Motor neuron (in vitro differentiated cells): ENCODE data around the gene LCNL1. TPM values are rescaled to one million over a fixed set of nuclear protein-coding genes. Genes with fewer than 3 reads are reported as not detected.

Experiments used
- ATAC-seq, 8 experiments: fragments of 200-7000 bp; cut with Tn5 transposase; replicated peaks in 6 of 8; 2 replicates each; pipeline ENCODE4 v1.8.0; 2021; ENCODE audit warnings: mild to moderate bottlenecking in 8 of 8, moderate library complexity in 8 of 8
- H3K27ac ChIP-seq, 2 donors: fragments of 250-450 bp; sonication (Bioruptor Pico); 2 replicates each; pipeline ENCODE4 v1.9.0; 2021; ENCODE audit warnings: antibody characterized with exemption in 2 of 2, mild to moderate bottlenecking in 2 of 2, moderate library complexity in 1 of 2
- H3K4me1 ChIP-seq, 2 donors: fragments of 250-450 bp; sonication (Bioruptor Pico); replicated peaks in 1 of 2; 2 replicates each; pipeline ENCODE4 v1.6.1; 2021; ENCODE audit warnings: antibody characterized with exemption in 2 of 2, mild to moderate bottlenecking in 2 of 2, moderate library complexity in 1 of 2
- H3K4me3 ChIP-seq, 5 donors: fragments of 250-450 bp; sonication (Bioruptor Pico); 2 replicates each; pipeline ENCODE4 v1.9.0; 2021; ENCODE audit warnings: antibody characterized with exemption in 5 of 5, mild to moderate bottlenecking in 5 of 5, moderate library complexity in 4 of 5
- WGBS, 10 experiments: fragments of 450-650 bp; shearing (Covaris generic); methylation state at CpG; one replicate each; pipeline ENCODE4 v1.0.0; 2022; 5-methylcytosine and 5-hydroxymethylcytosine counted together
- in situ Hi-C, 9 experiments: fragments of 400-800 bp; cut with MboI; loops; one replicate each; pipeline ENCODE4 v1.15.0; 2021; ENCODE audit warnings: low sequenced_read_pairs in 9 of 9, low pct_unique_long_range_greater_than_20kb in 2 of 9; ENCODE audit not compliant: unreplicated experiment in 9 of 9
- total RNA-seq, 8 experiments: library from RNA; unstranded; fragments of 300-600 nt; gene quantifications; 2 replicates each; pipeline versions ENCODE4 v1.2.3 to v1.2.4, GENCODE V29; 2022

LCNL1 gene
- total RNA-seq, 8 experiments from 2014 or later: 0.11 to 1.3 (median 0.73) TPM

- H3K4me1 ChIP-seq: peaks cover 4 to 12% of the 10 kb centered on the region in 2 donors
- no peak overlapping the region for H3K4me3 ChIP-seq
- in situ Hi-C loops: no loop called here
- H3K27ac ChIP-seq: no peak overlapping the region
- 82 to 100% (median 87%) methylated on average over 1 to 4 of the region's 4 CpGs; no CpG with 5 or more reads in 4 of the 10 experiments for WGBS, 10 experiments
- no peak for ATAC-seq
Observed at GRCh38 chr9:136988872-136989271, 6.1 kb downstream of the LCNL1 start.

GRCh38 chr9:136990242-136990911 is 7.6 kb downstream of the LCNL1 start:
- in situ Hi-C loops: no loop called here
- Histone ChIP-seq H3K4me1 (peaks cover 4 to 8% of the 10 kb centered on the region in 2 donors), H3K27ac (no peak overlapping the region), H3K4me3 (no peak overlapping the region)
- 34 to 100% (median 70%) methylated on average over 1 to 4 of the region's 10 CpGs; no CpG with 5 or more reads in 3 of the 10 experiments for WGBS, 10 experiments
- ATAC-seq: no peak

- peak within 1 kb of the TSS; percentile 19 to 61 for H3K27ac ChIP-seq
- peaks cover 5 to 12% of the 10 kb centered on the region in 2 donors for H3K4me1 ChIP-seq
- H3K4me3 ChIP-seq: peak within 1 kb of the TSS; percentile 57 to 87 (median 78)
- peak; percentile 76 to 94 (median 90) for ATAC-seq
- in situ Hi-C loops: no loop called here
- 0% methylated on average over 3 to 10 of the region's 92 CpGs; no CpG with 5 or more reads in 8 of the 10 experiments for WGBS, 10 experiments
Observed at GRCh38 chr9:136991993-136992818, 9.4 kb downstream of the LCNL1 start, which contains the start of gene PAXX. Gene PAXX (plus strand): TSS chr9:136992422. CDS start chr9:136992444, 22 bp downstream.

- in situ Hi-C loops: no loop called here
- H3K4me1 ChIP-seq: peaks cover 5 to 12% of the 10 kb centered on the region in 2 donors
- ATAC-seq: no peak
- H3K27ac ChIP-seq: peak overlapping the region in 1 of 2 donors; percentile 61
- WGBS, 10 experiments: 0 to 8% (median 0%) methylated on average over 1 to 5 of the region's 18 CpGs; no CpG with 5 or more reads in 7 of the 10 experiments
- peak overlapping the region; percentile 57 to 87 (median 78) for H3K4me3 ChIP-seq
Observed at GRCh38 chr9:136992819-136993369, 10.1 kb downstream of the LCNL1 start.

- Histone ChIP-seq H3K27ac (no peak overlapping the region), H3K4me1 (peaks cover 5 to 12% of the 10 kb centered on the region in 2 donors), H3K4me3 (no peak overlapping the region)
- in situ Hi-C loops: no loop called here
- ATAC-seq: no peak
- WGBS, 10 experiments: no CpG with 5 or more reads among the region's 54 CpGs
Observed at GRCh38 chr9:136994180-136994887, 11.5 kb downstream of the LCNL1 start.

- no CpG with 5 or more reads among the region's 40 CpGs for WGBS, 10 experiments
- Histone ChIP-seq H3K4me3 (no peak overlapping the region), H3K27ac (no peak overlapping the region), H3K4me1 (peaks cover 5 to 12% of the 10 kb centered on the region in 2 donors)
- in situ Hi-C loops: no loop called here
- ATAC-seq: no peak
Observed at GRCh38 chr9:136994888-136995230, 12.1 kb downstream of the LCNL1 start.

GRCh38 chr9:136995362-136995761 is 12.6 kb downstream of the LCNL1 start:
- Histone ChIP-seq H3K27ac (no peak overlapping the region), H3K4me3 (no peak overlapping the region), H3K4me1 (peaks cover 5 to 12% of the 10 kb centered on the region in 2 donors)
- in situ Hi-C loops: no loop called here
- no peak for ATAC-seq
- no CpG with 5 or more reads among the region's 30 CpGs for WGBS, 10 experiments

GRCh38 chr9:136995772-136996311 is 13.0 kb downstream of the LCNL1 start:
- Histone ChIP-seq H3K4me3 (no peak overlapping the region), H3K4me1 (peaks cover 5 to 12% of the 10 kb centered on the region in 2 donors), H3K27ac (no peak overlapping the region)
- no CpG with 5 or more reads among the region's 12 CpGs for WGBS, 10 experiments
- ATAC-seq: peak in 2 of 8 experiments; percentile 3 to 5
- in situ Hi-C loops: no loop called here

- 100% methylated on average over 1 of the region's 35 CpGs; no CpG with 5 or more reads in 9 of the 10 experiments for WGBS, 10 experiments
- peak in 3 of 8 experiments; percentile 7 to 20 (median 12) for ATAC-seq
- in situ Hi-C loops: no loop called here
- Histone ChIP-seq H3K27ac (no peak within 1 kb of the TSS), H3K4me3 (no peak within 1 kb of the TSS), H3K4me1 (peaks cover 5 to 12% of the 10 kb centered on the region in 2 donors)
Observed at GRCh38 chr9:136996361-136997292, 13.8 kb downstream of the LCNL1 start, which contains the start of gene CLIC3. Gene CLIC3 (minus strand): TSS chr9:136996568. CDS start chr9:136996543, 25 bp downstream.

- ATAC-seq: no peak
- peaks cover 5 to 12% of the 10 kb centered on the region in 2 donors for H3K4me1 ChIP-seq
- in situ Hi-C loops: no loop called here
- H3K27ac ChIP-seq: no peak overlapping the region
- no peak overlapping the region for H3K4me3 ChIP-seq
- 70 to 95% (median 80%) methylated on average over 1 to 5 of the region's 10 CpGs; no CpG with 5 or more reads in 5 of the 10 experiments for WGBS, 10 experiments
Observed at GRCh38 chr9:136997371-136997770, 14.6 kb downstream of the LCNL1 start.

- 59 to 100% (median 89%) methylated on average over 1 to 5 of the region's 18 CpGs; no CpG with 5 or more reads in 5 of the 10 experiments for WGBS, 10 experiments
- in situ Hi-C loops: no loop called here
- Histone ChIP-seq H3K27ac (no peak overlapping the region), H3K4me3 (no peak overlapping the region), H3K4me1 (peaks cover 5 to 12% of the 10 kb centered on the region in 2 donors)
- no peak for ATAC-seq
Observed at GRCh38 chr9:136997830-136998234, 15.0 kb downstream of the LCNL1 start.
